GM21529 (cell line): ENCODE data around the gene TCERG1.
A peak's percentile ranks its signal among the peaks of the same experiment; 100 is the strongest.

Experiments
- ATAC-seq: cut with Tn5 transposase; IDR thresholded peaks from one replicate; pipeline ENCODE4 v1.9.1; 2021; ENCODE audit not compliant: unreplicated experiment

Gene TCERG1

DNA sequence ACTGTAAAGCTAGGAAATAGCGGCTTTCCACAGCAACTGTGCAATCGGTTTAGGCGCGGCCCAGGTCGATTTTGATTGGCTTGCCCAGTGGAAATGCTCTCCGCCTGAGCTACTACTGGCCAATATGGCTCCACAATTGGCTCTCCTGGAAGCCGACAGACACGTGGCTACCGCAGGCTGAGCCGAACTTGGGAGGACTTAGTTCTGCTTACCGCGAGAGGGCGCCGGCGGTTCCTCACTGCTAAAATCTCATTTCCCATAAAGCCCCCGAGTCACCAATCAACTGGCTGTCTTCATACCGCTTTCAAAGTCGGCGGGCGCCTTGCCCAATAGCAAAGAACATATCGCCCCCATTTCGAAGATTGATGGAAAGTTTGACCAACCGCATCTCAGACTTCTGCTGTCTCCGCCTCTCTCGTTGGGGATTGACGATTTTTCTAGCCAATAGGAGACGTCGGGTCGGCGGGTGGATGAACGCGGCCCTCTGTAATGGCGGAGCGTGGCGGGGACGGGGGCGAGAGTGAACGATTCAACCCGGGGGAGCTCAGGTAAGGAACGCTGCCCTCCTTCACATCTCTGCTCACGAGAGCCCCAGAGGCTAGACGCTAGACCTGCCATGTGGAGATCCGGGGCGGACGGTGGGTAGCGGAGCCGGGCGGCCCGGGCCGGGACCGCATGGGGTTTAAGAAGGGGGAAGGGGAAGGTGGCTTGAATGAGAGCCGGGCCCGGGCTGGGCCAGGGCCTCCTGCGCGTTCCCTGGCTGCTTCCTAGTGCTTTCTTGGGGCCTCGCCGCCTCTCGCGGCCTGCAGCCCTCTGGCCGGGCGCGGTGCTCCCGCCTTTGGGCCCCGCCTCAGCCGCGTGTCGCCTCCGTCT, at the start of gene TCERG1:
Gene TCERG1, plus strand, starts transcription at position 473 of the 873 bp plus-strand sequence. Its CDS starts 17 bp downstream, at position 490.
- peak; percentile 97 for ATAC-seq

DNA sequence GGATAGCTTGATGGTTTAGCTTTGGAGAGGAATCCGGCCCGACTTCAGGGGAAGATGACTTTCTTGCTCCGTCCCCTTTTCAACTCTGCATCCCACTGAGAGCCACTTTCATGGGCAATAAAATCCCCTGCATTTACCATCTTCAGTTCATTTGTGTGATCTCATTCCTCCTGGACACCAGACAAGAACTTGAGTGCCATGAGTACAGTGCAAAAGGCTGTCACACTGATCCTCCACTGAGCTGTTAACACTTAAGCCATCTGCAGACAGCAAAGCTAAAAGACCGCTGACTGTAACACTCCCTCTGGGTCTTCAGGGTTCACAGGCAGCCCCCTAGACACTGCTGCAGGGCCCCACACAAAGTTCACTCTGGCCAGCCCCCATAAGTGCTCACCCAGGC, 48.3 kb upstream of the TCERG1 start:
- no peak for ATAC-seq

DNA sequence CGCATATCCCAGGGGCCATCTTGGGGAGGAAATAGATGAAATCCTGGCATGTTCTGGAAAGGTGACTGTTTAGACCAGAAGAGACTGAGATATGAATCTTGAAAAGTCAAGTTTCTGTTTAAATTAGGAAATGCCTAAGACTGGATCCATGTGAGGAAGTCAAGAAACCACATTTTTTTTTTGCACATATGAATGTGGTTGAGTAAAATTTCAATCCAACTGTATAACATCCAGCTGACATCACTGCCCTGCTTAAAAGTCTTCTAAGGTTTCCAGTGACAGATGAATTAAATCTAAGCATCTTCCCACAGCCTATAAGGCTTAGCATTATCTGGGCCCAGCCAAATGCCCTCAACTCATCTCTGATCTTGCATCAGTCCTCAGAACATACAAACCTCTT, 47.7 kb upstream of the TCERG1 start:
- no peak for ATAC-seq

DNA sequence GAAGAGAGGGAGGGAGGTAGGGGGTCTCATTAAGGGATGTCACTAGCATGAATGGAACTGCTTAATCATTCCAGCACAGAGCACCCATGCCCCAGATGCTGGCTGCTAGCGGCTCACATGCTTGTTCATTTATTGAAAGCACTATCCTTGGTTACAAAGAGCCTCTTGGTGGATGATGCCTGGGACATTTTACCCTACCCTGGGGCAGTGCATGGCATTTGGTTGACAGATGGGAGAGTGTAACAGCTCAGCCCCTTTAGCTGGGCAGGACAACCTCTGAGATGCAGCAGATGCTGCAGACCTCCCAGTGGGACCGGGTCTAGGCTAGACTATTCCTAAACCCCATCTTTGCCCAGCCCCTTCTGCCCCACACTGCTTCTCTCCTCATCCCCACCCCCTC, 46.9 kb upstream of the TCERG1 start:
- no peak for ATAC-seq

DNA sequence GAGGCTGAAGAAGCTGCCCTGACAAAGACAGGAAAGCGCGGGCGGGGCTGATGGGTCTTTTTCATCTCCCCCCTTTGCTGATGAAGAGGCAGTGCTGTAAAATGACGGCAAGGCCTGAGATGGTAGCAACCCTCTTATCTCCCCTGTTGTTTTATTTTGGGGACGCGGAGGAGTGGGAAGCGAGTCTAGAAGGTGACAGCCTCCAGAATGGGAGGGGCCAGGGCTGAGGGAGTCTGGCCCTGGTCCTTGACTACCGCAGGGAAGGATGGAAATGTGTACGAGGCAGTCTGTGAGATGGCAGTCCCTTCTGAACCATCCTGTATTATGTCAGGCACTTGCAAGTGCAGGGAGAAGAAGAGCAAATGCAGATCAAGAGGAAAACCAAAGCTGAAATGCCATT, 46.1 kb upstream of the TCERG1 start:
- no peak for ATAC-seq

DNA sequence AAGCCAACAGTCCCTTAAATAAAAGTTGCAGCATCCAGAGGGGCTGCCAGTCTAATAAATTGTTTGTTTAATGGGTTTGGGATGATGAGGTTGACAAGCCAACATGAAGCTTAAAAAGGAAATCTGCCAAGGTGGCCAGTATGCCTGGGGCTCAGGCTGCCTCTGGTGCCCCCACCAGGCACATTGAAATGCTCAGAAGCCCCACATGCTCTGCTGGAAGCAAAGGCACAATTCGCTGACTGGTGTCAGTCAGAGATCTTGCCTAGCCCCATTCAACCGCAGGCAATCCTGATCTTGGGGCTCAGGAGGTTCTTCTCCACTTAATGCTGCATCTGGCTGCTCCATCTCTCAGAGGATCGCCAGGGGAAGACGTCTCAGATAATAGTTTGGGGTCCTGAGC, 44.2 kb upstream of the TCERG1 start:
- ATAC-seq: no peak

DNA sequence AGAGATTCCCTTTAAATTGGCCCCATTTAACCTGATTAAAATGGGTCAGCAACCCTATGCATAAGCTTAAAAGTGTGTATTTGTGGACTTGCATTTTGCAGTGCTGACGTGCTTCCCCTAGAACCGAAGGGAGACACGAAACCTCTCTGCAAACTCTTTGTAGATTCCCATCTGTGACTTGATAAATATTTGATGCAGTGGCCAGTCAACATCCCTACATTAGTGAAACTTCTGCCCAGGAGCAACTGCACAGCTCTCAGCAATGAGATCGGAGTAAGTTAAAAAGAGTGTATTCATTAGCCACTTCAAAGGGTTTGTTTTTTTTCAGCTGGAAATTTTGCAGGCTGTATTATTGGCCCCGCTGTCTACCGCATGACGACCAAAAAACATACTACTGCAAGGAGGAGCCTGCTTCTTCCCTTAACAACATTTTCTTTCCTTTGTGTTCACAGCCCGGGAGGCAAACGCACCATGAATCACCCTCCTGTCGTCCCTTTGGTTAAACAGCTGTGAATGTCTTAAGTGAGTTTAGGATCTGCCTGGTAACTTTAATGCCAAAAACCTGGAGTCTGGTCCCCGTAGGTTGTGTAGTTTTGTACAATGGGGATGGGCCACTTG, 38.0 kb upstream of the TCERG1 start:
- ATAC-seq: no peak

DNA sequence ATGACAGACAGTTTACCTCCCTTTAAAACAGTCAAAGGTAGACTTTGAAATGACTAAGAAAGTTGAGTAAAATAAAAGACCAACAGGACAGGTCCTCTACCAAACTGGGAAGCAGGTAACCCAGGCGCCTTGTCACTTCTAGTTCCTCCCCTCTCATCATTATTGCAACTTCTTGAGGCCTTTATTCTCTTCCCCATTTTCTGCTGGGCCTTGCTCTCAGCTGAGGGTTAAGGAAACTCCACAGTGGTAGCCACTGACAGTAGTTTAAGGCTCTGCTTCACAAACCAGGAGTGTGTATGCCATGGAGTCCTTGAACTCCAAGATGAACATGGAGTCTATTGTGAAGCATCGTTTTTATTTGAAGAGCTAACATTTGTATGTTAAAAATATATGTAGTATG, 36.9 kb upstream of the TCERG1 start:
- no peak for ATAC-seq

DNA sequence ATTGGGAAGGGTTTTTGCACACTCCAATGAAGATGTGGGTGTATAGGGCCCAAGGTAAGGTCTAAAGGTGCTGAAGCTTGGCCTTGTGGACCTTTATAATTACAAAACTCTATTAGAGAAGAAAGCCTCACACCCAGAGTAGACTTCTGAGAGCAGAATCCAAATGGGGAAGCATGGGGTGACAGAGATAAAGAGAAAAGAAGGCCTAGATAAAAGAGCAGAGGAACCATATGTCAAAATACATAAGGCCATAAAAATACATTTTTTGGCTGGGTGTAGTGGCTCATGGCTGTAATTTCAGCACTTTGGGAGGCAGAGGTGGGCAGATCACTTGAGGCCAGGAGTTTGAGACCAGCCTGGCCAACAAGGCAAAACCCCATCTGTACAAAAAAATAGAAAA, 27.4 kb upstream of the TCERG1 start:
- ATAC-seq: no peak

DNA sequence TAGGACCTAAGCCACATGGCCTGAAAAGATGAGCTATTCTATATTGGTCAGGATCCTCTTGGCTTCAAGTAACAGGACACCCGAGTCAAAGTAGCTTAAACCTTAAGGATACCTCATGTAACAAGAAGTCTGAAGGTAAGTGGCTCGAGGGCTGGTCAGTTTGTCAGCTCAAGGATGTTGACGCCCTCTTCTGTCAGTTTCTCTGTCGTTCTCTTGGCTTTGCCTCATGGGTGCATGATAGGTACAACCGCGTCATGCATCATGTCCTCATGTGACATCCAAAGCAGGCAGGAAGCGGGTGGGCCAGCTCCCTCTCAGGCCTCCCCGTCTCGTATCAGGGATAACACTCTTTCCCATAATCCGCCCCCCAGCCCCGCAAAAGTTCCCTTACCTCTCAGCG, 22.1 kb upstream of the TCERG1 start:
- ATAC-seq: no peak

DNA sequence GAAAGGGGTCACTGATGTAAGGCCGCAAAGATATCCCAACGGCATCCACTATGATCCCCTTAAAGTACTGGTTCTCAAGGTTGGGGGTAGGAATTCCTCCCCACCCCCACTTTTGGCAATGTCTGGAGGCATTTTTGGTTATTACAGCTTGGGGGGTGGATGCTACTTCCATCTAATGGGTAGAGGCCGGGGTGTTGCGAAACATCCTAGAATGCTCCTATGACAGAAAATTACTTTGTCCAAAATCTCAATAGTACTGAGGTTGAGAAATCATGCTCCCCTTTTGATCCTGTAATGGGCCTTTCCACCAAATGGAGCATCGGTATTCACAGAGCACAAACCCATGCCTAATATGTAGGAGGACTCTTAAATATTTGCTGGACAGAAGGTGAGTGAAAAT, 20.8 kb upstream of the TCERG1 start:
- no peak for ATAC-seq

DNA sequence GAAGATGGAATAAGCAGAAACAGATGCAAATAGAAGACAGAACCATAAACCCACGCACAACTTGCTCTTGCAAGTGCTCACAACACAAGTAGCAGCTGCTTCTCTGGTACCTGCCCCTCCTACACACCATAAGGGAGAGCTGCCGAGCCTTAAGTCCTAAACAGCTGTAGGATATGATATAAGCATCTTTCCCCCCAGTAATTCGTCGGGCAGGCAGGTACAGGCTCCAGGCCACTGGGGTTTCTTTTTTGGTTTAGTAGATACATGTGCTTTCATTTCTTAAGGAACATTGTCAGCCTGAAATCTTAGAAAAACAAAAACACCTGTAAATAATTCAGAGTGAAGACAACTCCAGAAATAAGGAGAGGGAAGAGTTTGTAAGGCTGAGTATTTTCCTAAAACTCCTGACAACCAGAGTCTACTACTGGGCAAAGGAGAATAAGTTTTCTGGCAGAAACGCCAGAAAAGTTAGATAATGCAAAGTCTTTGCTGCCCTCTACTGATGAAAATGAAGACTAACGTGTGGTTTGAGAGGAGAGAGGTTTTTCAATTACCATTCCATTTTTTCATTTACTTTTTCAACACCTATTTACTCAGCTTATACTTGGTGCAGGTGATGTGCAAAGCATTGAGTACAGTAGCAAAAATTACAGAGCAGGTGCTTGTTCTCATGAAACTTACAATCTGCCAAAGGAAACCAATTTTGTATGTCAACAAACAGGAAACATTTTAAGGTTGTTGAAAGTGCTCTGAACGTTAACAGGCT, 20.1 kb upstream of the TCERG1 start:
- no peak for ATAC-seq

DNA sequence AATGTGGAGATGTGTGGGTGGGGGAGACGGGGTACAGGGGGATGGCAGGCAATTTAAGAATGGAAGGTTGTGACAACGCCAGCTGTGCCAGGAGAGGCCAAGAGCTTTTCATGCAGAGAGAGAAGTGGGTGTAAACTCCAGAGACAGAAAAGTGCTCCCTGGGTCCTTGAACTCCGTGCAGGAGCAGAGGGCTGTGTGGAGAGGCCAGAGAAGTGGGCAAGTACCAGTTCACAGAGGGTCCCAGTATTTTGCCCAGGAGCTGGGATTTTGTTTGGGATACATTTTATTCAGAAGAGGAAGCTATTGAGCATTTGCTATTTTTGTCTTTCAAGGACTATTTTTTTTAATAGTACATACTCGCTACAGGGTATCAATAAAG, 19.5 kb upstream of the TCERG1 start:
- no peak for ATAC-seq

DNA sequence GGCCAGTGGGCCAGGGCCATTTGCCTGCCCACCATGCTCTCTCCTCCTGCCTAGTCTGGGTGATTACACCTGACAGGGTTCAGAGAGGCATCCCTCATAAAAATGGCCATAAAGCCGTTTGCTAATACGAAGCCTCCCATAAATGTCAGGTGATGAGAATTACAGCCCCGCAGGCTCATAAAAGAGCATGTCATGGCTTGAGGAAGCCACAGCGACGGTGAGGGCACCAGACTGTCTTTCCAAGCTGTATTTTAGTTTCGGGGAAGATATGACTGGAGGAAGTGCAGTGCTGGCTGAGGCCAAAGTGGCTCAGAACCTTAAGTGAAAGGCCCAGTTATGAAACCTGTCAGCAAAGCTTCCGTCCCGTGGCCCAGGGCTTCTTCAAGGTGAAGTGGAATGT, 18.5 kb upstream of the TCERG1 start:
- ATAC-seq: no peak

DNA sequence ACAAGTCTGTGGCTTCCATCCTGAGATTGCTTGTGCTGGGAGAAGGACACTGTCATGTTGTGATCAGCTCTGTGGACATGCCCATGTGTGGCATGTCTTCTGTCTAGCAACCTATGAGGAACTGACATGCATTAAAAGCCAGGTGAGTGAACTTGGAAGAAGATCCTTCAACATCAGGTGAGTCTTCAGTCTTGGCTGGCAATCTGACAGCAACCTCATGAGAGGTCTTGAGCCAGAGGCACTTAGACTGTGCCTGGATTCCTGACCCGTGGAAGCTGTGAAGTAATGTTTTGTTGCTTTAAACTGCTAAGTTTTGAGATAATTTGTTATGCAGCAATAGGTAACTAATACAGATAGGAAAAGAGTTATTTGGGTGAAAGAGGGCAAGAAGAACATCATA, 6.8 kb upstream of the TCERG1 start:
- no peak for ATAC-seq

DNA sequence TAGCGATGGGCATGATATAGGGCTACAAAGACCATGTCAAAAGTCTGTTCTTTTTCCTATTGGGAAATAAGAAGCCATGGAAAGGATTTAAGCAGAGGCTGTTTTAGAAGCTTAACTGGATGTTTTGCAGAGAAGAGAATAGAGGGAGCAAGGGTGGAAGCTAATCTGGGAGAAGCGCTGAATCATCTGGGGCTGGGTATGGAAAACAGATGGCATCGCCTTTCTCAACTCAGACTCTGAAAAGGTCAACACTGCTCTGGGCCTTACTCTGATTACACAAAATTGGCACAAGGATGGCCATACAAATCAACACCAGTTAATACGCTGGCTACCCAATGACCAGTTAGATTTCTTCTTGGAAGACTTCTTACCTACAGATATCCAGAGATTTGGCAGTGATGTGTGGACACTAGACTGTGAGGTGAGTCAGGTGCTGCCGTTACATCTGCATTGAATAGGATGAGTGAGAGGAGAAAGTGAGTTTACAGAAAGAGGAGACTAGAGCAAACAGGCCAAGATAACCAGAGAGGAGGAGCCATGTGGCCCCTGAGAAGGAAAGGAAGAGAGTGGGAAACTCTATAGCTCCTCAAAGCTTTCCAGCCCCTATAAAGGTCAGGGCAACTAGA, 6.2 kb upstream of the TCERG1 start:
- ATAC-seq: no peak

DNA sequence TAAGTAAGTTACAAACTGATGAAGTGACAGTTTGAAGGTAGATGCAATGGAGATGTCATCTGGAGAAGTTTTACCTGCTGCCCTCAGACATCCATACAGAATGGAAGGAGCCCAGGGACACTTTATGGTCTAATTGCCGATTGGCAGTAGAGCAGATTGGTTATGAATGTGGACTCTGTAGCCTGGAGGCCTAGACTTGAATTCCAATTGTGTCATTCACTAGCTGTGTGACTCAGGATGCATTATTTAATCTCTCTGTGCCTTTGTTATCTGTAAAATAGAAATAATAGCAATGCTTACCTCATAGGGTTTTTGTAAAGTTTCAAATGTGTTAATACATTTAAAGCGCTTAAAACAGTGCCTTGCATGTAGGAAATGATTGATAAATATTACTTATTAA, 5.2 kb upstream of the TCERG1 start:
- no peak for ATAC-seq

DNA sequence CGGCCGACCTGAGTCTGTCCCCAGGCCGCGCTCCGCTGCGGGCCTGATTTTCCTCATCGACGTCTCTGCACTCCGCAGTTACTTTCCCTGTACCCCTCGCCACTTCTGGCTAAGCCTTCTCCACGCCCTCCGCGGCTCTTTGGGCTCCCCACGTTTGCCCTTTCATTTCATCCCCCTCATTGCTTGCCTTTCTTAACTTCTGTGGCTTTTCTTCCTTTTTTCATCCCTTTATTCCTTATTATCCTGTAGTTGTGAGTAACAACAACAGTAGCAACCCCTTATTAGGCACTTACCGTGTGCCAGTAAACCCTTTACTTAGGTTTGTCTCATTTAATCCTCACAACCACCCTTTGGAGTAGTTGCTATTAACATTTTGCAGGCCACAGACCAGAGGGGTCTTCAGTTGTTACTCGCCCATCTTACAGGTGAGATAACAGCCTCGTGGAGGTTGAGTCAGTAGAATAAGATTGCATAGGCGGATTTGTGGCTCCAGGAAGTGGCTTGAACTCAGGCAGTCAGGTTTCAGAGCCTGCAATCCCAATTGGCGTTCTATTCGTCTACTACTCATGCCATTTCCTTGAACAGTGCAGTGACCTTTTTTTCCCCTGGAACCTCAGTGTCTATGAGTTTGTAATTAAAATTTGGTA, 724 bp downstream of the TCERG1 start:
- ATAC-seq: peak; percentile 19

DNA sequence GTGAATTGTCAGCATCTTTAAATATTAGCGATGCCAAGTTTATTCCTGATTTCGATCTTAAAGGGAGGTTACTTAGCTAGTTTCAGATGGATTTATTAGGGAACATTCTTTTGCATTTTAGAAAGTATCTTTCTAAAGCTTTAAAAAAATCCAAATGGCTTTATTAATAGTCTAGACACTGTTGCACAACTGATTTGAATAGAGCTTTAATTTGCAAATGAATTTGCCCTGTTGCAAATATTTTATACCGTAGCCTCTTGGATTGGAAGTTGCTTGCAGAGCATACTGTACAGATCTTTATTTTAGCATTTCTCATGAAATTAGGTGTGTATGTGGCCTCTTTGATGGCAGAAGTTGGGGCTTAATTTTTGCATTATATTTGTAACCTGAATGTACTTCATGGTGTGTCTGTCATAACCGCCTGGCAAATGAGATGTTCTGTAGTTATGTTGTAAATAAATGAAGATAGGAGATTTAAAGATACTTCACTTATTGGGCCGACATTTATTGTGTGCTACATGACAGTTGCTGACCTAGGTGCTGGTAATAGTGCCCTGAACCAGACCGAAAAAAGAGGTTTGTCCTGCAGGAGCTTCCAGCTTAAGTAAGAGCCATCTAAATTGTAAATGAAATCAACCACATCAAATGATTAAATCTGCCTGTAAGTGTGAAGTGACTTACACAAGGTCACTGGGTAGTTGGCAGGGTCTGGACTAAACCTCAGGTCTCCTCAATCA, 1.8 kb downstream of the TCERG1 start:
- ATAC-seq: no peak

DNA sequence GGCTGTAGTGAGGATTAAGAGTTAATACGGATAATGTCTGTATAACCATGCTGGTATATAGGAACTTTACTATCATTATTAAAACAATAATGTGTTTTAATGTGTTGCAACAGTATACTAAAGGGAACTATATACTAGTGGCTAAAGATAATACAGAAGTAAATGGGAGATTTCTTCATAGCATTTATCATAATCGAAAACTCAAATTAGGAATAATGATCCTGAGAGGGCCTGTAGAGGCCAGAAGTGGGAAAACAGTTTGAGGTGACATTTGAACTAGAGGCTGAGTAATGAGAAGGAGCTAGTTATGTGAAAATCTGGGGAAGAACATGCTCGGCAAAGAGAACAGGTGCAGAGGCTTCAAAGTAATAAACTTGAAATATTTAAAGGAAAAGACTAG, 2.9 kb downstream of the TCERG1 start:
- no peak for ATAC-seq
